Tibial nerve (tissue), 4 donors: ENCODE data around the gene MTRF1. TPM values are rescaled to one million over a fixed set of nuclear protein-coding genes. Genes with fewer than 3 reads are reported as not detected.

Source experiments
- DNase-seq, 2 donors: peaks; one replicate each; pipeline ENCODE4 v3.0.0-alpha.2; 2019; ENCODE audit warnings: low spot score in 2 of 2
- H3K27ac ChIP-seq, 4 donors: fragments of 200-600 bp; sonication (generic) in 3 of 4; one replicate each; pipeline ENCODE4 v1.5.1; 2017 to 2019; ENCODE audit warnings: mild to moderate bottlenecking in 1 of 4
- H3K27me3 ChIP-seq, 2 donors: fragments of 200-600 bp; sonication (generic) in 1 of 2; one replicate each; pipeline versions ENCODE4 v1.5.1 to v1.6.0; 2017 to 2019
- H3K36me3 ChIP-seq, 3 donors: fragments of 200-600 bp; sonication (generic); one replicate each; pipeline ENCODE4 v1.5.1; 2018 to 2019
- H3K4me1 ChIP-seq, 4 donors: fragments of 200-600 bp; sonication (generic) in 3 of 4; one replicate each; pipeline ENCODE4 v1.5.1; 2017 to 2019
- H3K4me3 ChIP-seq, 4 donors: fragments of 200-600 bp; sonication (generic) in 3 of 4; one replicate each; pipeline ENCODE4 v1.5.1; 2017 to 2019; ENCODE audit warnings: mild to moderate bottlenecking in 1 of 4, moderate library complexity in 1 of 4
- H3K9me3 ChIP-seq, 4 donors: fragments of 200-600 bp; sonication (generic) in 3 of 4; one replicate each; pipeline ENCODE4 v1.5.1; 2017 to 2019
- EP300 ChIP-seq, 2 donors: sonication (generic); formaldehyde crosslinking; IDR thresholded peaks; one replicate each; pipeline ENCODE4 v1.6.1; 2017; ENCODE audit warnings: antibody characterized with exemption in 2 of 2, mild to moderate bottlenecking in 1 of 2
- POLR2A ChIP-seq, 2 donors: fragments of 450-650 bp; IDR thresholded peaks; one replicate each; pipeline ENCODE4 v1.6.1; 2017; ENCODE audit warnings: antibody characterized with exemption in 2 of 2, mild to moderate bottlenecking in 2 of 2, moderate library complexity in 2 of 2
- WGBS, 2 donors: methylation state at CpG; one replicate each; pipeline ENCODE4 v1.1.5; 2018; 5-methylcytosine and 5-hydroxymethylcytosine counted together
- total RNA-seq, 4 donors: library from RNA; depleted of rRNA; stranded (reverse); fragments of >200 nt; gene quantifications; one replicate each; pipeline ENCODE4 v1.1.0, GENCODE V29; 2016
- TF ChIP-seq, protein P1 (sequence below), 5 experiments: fragments of 200-600 bp in 3 of 5; fragments of 450-650 bp in 2 of 5; sonication (generic) in 3 of 5; IDR thresholded peaks; one replicate each; pipeline ENCODE4 v1.5.1; 2016 to 2019; ENCODE audit warnings: antibody characterized with exemption in 5 of 5, mild to moderate bottlenecking in 3 of 5, moderate library complexity in 2 of 5

The MTRF1 gene
- total RNA-seq, 4 donors from 2014 or later: 2.5 to 27.3 (median 7.3) TPM

DNA sequence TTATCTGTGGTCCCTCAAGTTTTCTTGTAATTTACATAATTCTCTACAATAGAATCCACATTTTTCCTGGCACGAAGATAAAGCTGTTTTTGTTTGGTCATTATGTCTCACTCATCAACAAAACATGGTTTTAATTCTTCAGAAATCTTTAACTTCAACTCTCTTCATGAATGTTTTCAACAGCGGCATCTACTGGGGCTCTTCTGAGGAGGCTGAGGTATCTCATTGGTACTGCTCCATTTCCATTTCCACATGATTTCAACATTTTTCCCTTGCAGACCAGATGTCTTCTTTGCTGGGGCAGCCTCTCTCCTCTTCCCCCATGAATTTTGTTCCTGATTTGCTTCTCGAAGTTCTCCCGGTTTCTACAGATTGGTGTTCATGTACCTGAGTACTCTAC, 63.2 kb downstream of the MTRF1 start:
- DNase-seq: no peak
- 65 to 68% methylated on average over 4 of the region's 4 CpGs for WGBS, 2 donors
- H3K4me3 ChIP-seq: no peak overlapping the region
- no peak overlapping the region for H3K27ac ChIP-seq
- H3K4me1 ChIP-seq: no peaks in the 10 kb centered on the region
- no peaks in the 10 kb centered on the region for H3K27me3 ChIP-seq
- TF ChIP-seq POLR2A (IDR thresholded peaks at IDR 0.05) (no peak), EP300 (IDR thresholded peaks at IDR 0.05) (no peak)
- TF ChIP-seq, protein P1, sequence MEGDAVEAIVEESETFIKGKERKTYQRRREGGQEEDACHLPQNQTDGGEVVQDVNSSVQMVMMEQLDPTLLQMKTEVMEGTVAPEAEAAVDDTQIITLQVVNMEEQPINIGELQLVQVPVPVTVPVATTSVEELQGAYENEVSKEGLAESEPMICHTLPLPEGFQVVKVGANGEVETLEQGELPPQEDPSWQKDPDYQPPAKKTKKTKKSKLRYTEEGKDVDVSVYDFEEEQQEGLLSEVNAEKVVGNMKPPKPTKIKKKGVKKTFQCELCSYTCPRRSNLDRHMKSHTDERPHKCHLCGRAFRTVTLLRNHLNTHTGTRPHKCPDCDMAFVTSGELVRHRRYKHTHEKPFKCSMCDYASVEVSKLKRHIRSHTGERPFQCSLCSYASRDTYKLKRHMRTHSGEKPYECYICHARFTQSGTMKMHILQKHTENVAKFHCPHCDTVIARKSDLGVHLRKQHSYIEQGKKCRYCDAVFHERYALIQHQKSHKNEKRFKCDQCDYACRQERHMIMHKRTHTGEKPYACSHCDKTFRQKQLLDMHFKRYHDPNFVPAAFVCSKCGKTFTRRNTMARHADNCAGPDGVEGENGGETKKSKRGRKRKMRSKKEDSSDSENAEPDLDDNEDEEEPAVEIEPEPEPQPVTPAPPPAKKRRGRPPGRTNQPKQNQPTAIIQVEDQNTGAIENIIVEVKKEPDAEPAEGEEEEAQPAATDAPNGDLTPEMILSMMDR (IDR thresholded peaks at IDR 0.05): no peak
- no peaks in the 10 kb centered on the region for H3K36me3 ChIP-seq
- H3K9me3 ChIP-seq: no peaks in the 10 kb centered on the region

DNA sequence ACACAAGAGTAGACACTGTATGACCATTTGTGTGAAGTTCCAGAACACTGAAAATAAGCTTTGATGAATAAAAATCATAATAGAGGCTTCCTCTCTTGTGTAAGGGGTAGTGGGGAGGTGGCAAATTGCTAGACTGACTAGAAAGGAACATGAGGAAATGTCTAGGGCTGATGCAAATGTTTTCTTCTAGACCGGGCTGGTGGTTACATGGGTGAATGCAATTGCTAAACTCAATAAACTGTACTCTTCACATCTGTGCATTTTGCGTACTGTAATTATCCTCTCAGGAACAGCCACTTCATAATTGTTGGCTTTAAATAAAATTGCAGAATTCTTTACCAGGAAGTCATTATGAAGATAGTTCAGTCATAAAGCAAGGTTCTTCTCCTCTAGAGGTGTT, 63.9 kb downstream of the MTRF1 start:
- Histone ChIP-seq H3K4me1 (no peaks in the 10 kb centered on the region), H3K9me3 (no peaks in the 10 kb centered on the region), H3K27me3 (no peaks in the 10 kb centered on the region), H3K27ac (no peak overlapping the region), H3K4me3 (no peak overlapping the region), H3K36me3 (no peaks in the 10 kb centered on the region)
- WGBS, 2 donors: 50 to 59% methylated on average over 2 of the region's 2 CpGs
- TF ChIP-seq, protein P1 (IDR thresholded peaks at IDR 0.05): no peak
- TF ChIP-seq POLR2A (IDR thresholded peaks at IDR 0.05): no peak
- TF ChIP-seq EP300 (IDR thresholded peaks at IDR 0.05): no peak
- DNase-seq: no peak

DNA sequence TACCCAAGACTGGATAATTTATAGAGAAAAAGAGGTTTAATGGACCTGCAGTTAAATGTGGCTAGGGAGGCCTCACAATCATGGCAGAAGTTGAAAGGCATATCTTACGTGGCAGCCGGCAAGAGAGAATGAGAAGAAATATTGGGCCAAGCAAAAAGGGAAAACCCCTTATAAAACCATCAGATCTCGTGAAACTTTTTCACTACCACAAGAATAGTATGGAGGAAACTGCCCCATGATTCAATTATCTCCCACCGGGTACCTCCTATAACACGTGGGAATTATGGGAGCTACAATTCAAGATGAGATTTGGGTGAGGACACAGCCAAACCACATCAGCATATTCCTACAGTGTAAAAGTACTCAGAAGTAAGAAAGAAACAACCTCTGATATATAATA, 64.3 kb downstream of the MTRF1 start:
- Histone ChIP-seq H3K27me3 (no peaks in the 10 kb centered on the region), H3K27ac (no peak overlapping the region), H3K4me3 (no peak overlapping the region), H3K4me1 (no peaks in the 10 kb centered on the region), H3K9me3 (no peaks in the 10 kb centered on the region), H3K36me3 (no peaks in the 10 kb centered on the region)
- DNase-seq: no peak
- WGBS, 2 donors: 81 to 86% methylated on average over 5 of the region's 5 CpGs
- TF ChIP-seq, protein P1 (IDR thresholded peaks at IDR 0.05): no peak
- TF ChIP-seq POLR2A (IDR thresholded peaks at IDR 0.05) (no peak), EP300 (IDR thresholded peaks at IDR 0.05) (no peak)

DNA sequence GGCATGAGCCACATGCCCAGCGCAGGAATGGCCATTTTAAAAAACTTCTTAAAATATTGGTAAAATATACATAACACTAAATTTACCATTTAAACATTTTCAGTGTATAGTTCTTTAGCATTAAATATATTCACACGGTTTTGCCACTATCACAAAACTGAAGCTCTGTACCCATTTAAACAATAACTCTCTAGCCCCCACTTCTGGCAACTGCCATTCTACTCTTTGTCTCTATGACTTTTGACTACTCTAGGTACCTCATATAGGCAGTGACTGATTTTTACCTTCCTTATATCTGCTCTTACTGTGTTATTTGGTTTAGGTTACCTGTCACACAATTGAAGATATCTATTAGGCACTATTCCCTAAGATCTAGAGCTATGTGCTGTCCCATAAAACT, 66.8 kb downstream of the MTRF1 start:
- Histone ChIP-seq H3K27me3 (no peaks in the 10 kb centered on the region), H3K27ac (no peak overlapping the region), H3K4me1 (peaks cover 0 to 20% (median 0%) of the 10 kb centered on the region in 4 donors), H3K4me3 (no peak overlapping the region), H3K36me3 (peaks cover 0 to 10% (median 0%) of the 10 kb centered on the region in 3 donors), H3K9me3 (no peaks in the 10 kb centered on the region)
- 78% methylated on average over 2 of the region's 2 CpGs for WGBS, 2 donors
- no peak for DNase-seq
- TF ChIP-seq EP300 (IDR thresholded peaks at IDR 0.05): no peak
- TF ChIP-seq, protein P1 (IDR thresholded peaks at IDR 0.05): peak in 1 of 5 experiments; percentile 7

DNA sequence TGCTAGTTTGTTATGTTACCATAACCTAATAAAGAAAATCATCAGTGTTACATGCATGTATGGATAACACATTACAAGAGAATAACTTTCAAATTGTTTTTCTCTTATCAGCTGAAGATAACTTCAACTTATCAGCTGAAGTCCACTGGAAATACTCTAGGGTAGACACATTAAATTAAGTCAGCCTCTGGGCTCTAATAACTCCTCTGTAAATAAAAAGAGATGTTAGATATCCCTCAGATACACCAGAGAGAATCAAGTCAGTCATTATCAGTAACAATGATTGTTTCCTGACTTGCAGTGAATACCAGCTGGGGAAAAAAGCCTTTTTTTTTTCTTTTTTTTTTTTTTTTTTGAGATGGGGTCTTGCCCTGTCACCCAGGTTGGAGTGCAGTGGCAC, 67.4 kb downstream of the MTRF1 start:
- Histone ChIP-seq H3K9me3 (no peaks in the 10 kb centered on the region), H3K36me3 (peaks cover 0 to 10% (median 0%) of the 10 kb centered on the region in 3 donors), H3K4me1 (peaks cover 0 to 26% (median 0%) of the 10 kb centered on the region in 4 donors), H3K27me3 (no peaks in the 10 kb centered on the region), H3K27ac (no peak overlapping the region), H3K4me3 (no peak overlapping the region)
- DNase-seq: no peak
- TF ChIP-seq, protein P1 (IDR thresholded peaks at IDR 0.05): no peak
- TF ChIP-seq POLR2A (IDR thresholded peaks at IDR 0.05) (no peak), EP300 (IDR thresholded peaks at IDR 0.05) (no peak)
